ENCODE data around the gene ZDHHC14.

ZDHHC14 gene

DNA sequence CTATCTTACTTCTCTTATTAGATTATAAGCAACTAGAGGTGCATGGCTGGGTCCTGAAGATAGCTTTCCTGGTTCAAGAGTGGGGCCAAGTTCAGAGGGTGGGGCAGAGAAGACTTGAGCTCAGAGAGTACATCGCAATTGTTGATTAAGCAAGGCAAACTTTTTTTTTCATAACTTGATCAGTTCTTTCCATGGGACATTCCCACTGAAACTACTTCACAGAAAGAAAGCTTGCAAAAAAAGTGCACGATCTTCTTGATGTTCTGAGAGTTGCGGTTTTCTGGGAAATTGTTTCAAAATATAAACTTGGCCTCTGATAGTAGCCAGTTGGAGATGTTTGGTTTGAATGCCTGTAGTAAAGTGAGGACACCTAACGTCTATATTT is 100.9 kb downstream of the ZDHHC14 start:
- Histone ChIP-seq H3K4me3 (ENCODE audit: low read depth, low read length) (no peak overlapping the region), H3K36me3 (ENCODE audit: control insufficient read depth, insufficient read depth, low read length) (no peaks in the 10 kb centered on the region), H3K27ac (ENCODE audit: low read depth, low read length) (no peak overlapping the region)

GRCh38 chr6:157483770-157484169 is 102.8 kb downstream of the ZDHHC14 start:
- Histone ChIP-seq H3K9ac (ENCODE audit: low read depth, low read length) (no peak overlapping the region), H3K4me3 (ENCODE audit: low read depth, low read length) (no peak overlapping the region), H3K36me3 (ENCODE audit: control insufficient read depth, insufficient read depth, low read length) (no peaks in the 10 kb centered on the region), H3K27ac (ENCODE audit: low read depth, low read length) (no peak overlapping the region), H3K27me3 (ENCODE audit: control insufficient read depth, insufficient read depth, low read length) (no peaks in the 10 kb centered on the region), H3K4me1 (ENCODE audit: control insufficient read depth, insufficient read depth, low read length) (peaks cover 6% of the 10 kb centered on the region; the same call in 1 of the 2 replicates), H3K9me3 (ENCODE audit: control insufficient read depth, insufficient read depth, low read length) (no peaks in the 10 kb centered on the region)

More for the DNA sequence above, 100.9 kb downstream of the ZDHHC14 start:
- H3K9me3 ChIP-seq (ENCODE audit: control insufficient read depth, insufficient read depth, low read length) = no peaks in the 10 kb centered on the region
- no peak overlapping the region for H3K9ac ChIP-seq (ENCODE audit: low read depth, low read length)
- H3K4me1 ChIP-seq (ENCODE audit: control insufficient read depth, insufficient read depth, low read length) = no peaks in the 10 kb centered on the region
- no peaks in the 10 kb centered on the region for H3K27me3 ChIP-seq (ENCODE audit: control insufficient read depth, insufficient read depth, low read length)

- H3K4me1 ChIP-seq (ENCODE audit: control insufficient read depth, insufficient read depth, low read length) = peaks cover 10% of the 10 kb centered on the region; the same call in 1 of the 2 replicates
- H3K9ac ChIP-seq (ENCODE audit: low read depth, low read length) = no peak overlapping the region
- H3K4me3 ChIP-seq (ENCODE audit: low read depth, low read length) = no peak overlapping the region
- H3K36me3 ChIP-seq (ENCODE audit: control insufficient read depth, insufficient read depth, low read length) = no peaks in the 10 kb centered on the region
- H3K27ac ChIP-seq (ENCODE audit: low read depth, low read length) = no peak overlapping the region
- no peaks in the 10 kb centered on the region for H3K27me3 ChIP-seq (ENCODE audit: control insufficient read depth, insufficient read depth, low read length)
- H3K9me3 ChIP-seq (ENCODE audit: control insufficient read depth, insufficient read depth, low read length) = no peaks in the 10 kb centered on the region
Observed at GRCh38 chr6:157484181-157484580, 103.2 kb downstream of the ZDHHC14 start.

DNA sequence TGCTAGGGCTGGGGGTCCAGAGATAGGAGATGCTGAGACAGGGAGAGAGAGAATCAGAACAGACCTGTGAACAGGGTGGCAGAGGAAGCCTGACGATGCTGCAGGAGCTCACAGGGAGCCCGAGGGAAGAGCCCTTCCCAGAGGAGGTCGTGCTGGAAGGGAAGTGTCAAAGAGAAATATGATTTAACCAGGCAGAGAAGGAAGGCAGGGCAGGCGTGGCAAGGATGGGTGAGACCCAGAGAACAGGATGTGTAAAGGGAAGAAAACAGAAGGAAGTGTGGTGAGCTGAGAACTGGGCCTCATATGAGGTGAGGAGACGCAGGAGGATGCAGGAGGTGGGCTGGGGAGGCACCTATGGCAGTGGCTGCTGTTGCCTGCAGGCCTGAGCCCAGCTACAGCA is 105.6 kb downstream of the ZDHHC14 start:
- Histone ChIP-seq H3K9ac (ENCODE audit: low read depth, low read length) (no peak overlapping the region), H3K27me3 (ENCODE audit: control insufficient read depth, insufficient read depth, low read length) (no peaks in the 10 kb centered on the region), H3K4me3 (ENCODE audit: low read depth, low read length) (no peak overlapping the region), H3K27ac (ENCODE audit: low read depth, low read length) (no peak overlapping the region), H3K9me3 (ENCODE audit: control insufficient read depth, insufficient read depth, low read length) (no peaks in the 10 kb centered on the region), H3K4me1 (ENCODE audit: control insufficient read depth, insufficient read depth, low read length) (peaks cover 10% of the 10 kb centered on the region; the same call in 1 of the 2 replicates), H3K36me3 (ENCODE audit: control insufficient read depth, insufficient read depth, low read length) (no peaks in the 10 kb centered on the region)

- Histone ChIP-seq H3K36me3 (ENCODE audit: control insufficient read depth, insufficient read depth, low read length) (no peaks in the 10 kb centered on the region), H3K27me3 (ENCODE audit: control insufficient read depth, insufficient read depth, low read length) (no peaks in the 10 kb centered on the region), H3K27ac (ENCODE audit: low read depth, low read length) (no peak overlapping the region), H3K4me3 (ENCODE audit: low read depth, low read length) (no peak overlapping the region), H3K9me3 (ENCODE audit: control insufficient read depth, insufficient read depth, low read length) (no peaks in the 10 kb centered on the region), H3K9ac (ENCODE audit: low read depth, low read length) (no peak overlapping the region), H3K4me1 (ENCODE audit: control insufficient read depth, insufficient read depth, low read length) (peaks cover 10% of the 10 kb centered on the region; the same call in 1 of the 2 replicates)
Observed at GRCh38 chr6:157487110-157487773, 106.3 kb downstream of the ZDHHC14 start.

- Histone ChIP-seq H3K27ac (ENCODE audit: low read depth, low read length) (no peak overlapping the region), H3K36me3 (ENCODE audit: control insufficient read depth, insufficient read depth, low read length) (no peaks in the 10 kb centered on the region), H3K4me1 (ENCODE audit: control insufficient read depth, insufficient read depth, low read length) (peaks cover 10% of the 10 kb centered on the region; the same call in 1 of the 2 replicates), H3K27me3 (ENCODE audit: control insufficient read depth, insufficient read depth, low read length) (no peaks in the 10 kb centered on the region), H3K9ac (ENCODE audit: low read depth, low read length) (no peak overlapping the region), H3K9me3 (ENCODE audit: control insufficient read depth, insufficient read depth, low read length) (no peaks in the 10 kb centered on the region), H3K4me3 (ENCODE audit: low read depth, low read length) (no peak overlapping the region)
Observed at GRCh38 chr6:157488058-157488457, 107.1 kb downstream of the ZDHHC14 start.

GRCh38 chr6:157488716-157489118 is 107.7 kb downstream of the ZDHHC14 start:
- no peak overlapping the region for H3K4me3 ChIP-seq (ENCODE audit: low read depth, low read length)
- peaks cover 10% of the 10 kb centered on the region; the same call in 1 of the 2 replicates for H3K4me1 ChIP-seq (ENCODE audit: control insufficient read depth, insufficient read depth, low read length)
- H3K9ac ChIP-seq (ENCODE audit: low read depth, low read length) = no peak overlapping the region
- no peaks in the 10 kb centered on the region for H3K36me3 ChIP-seq (ENCODE audit: control insufficient read depth, insufficient read depth, low read length)
- no peaks in the 10 kb centered on the region for H3K27me3 ChIP-seq (ENCODE audit: control insufficient read depth, insufficient read depth, low read length)
- H3K27ac ChIP-seq (ENCODE audit: low read depth, low read length) = no peak overlapping the region
- no peaks in the 10 kb centered on the region for H3K9me3 ChIP-seq (ENCODE audit: control insufficient read depth, insufficient read depth, low read length)

GRCh38 chr6:157490611-157491269 is 109.8 kb downstream of the ZDHHC14 start:
- no peak overlapping the region for H3K4me3 ChIP-seq (ENCODE audit: low read depth, low read length)
- no peaks in the 10 kb centered on the region for H3K27me3 ChIP-seq (ENCODE audit: control insufficient read depth, insufficient read depth, low read length)
- H3K36me3 ChIP-seq (ENCODE audit: control insufficient read depth, insufficient read depth, low read length) = no peaks in the 10 kb centered on the region
- no peaks in the 10 kb centered on the region for H3K9me3 ChIP-seq (ENCODE audit: control insufficient read depth, insufficient read depth, low read length)
- H3K9ac ChIP-seq (ENCODE audit: low read depth, low read length) = no peak overlapping the region
- peaks cover 10% of the 10 kb centered on the region; the same call in 1 of the 2 replicates for H3K4me1 ChIP-seq (ENCODE audit: control insufficient read depth, insufficient read depth, low read length)
- H3K27ac ChIP-seq (ENCODE audit: low read depth, low read length) = no peak overlapping the region

DNA sequence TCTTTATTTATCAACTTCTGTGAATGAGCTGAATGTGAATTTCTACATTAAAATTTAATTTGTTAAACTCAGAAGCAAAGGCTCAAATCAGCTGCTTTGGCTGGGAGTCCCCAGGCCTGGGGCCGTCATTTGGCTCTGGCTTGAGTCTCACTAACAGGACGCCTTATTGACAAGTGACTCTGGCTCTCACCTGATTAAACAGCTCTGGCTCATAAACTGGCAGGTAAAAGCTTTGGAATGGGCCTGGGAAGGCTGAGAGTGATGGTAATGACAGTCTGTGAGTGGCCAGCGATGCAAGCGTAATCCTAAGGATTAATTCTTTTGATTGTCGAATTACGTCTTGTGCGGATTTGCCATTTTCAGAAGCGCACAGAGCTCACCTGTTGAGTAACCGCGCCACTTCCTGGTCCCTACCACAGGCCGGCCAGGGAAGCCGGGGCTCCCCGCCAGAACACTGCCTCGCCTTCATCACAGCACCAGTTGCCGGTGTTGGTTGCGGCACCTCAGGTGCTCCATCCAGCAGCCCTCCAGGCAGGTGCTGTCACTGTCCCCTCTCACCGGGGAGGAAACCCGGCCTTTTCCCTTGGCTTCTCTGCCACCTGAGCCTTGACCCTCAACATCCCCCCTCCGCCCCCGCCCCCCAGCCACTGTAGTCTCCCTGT is 110.7 kb downstream of the ZDHHC14 start:
- H3K36me3 ChIP-seq (ENCODE audit: control insufficient read depth, insufficient read depth, low read length) = no peaks in the 10 kb centered on the region
- H3K4me1 ChIP-seq (ENCODE audit: control insufficient read depth, insufficient read depth, low read length) = peaks cover 10% of the 10 kb centered on the region; the same call in 1 of the 2 replicates
- H3K9ac ChIP-seq (ENCODE audit: low read depth, low read length) = no peak overlapping the region

DNA sequence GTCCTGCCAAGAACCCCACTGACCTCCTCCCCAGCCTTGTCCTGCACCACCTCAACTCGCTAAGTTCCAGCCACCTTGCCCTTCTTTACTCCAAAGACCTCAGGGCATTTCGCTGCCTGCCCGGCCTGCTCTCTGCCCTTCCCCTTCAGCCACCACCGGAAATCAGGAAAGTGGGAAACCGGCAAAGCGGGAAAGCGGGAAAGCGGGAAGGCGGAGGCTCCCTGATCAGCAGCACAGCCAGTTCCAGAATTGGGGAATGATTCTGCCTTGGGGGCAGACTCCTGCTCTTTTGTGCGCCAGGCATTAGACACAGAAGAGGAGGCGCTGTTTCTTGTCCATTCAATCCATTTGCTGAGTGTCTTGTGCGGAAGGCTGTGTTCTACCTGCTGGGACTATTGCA is 111.3 kb downstream of the ZDHHC14 start:
- Histone ChIP-seq H3K9me3 (ENCODE audit: control insufficient read depth, insufficient read depth, low read length) (no peaks in the 10 kb centered on the region), H3K4me1 (ENCODE audit: control insufficient read depth, insufficient read depth, low read length) (peaks cover 10% of the 10 kb centered on the region; the same call in 1 of the 2 replicates), H3K27me3 (ENCODE audit: control insufficient read depth, insufficient read depth, low read length) (no peaks in the 10 kb centered on the region), H3K4me3 (ENCODE audit: low read depth, low read length) (no peak overlapping the region), H3K9ac (ENCODE audit: low read depth, low read length) (no peak overlapping the region), H3K36me3 (ENCODE audit: control insufficient read depth, insufficient read depth, low read length) (no peaks in the 10 kb centered on the region), H3K27ac (ENCODE audit: low read depth, low read length) (no peak overlapping the region)

More for the DNA sequence above, 110.7 kb downstream of the ZDHHC14 start:
- Histone ChIP-seq H3K4me3 (ENCODE audit: low read depth, low read length) (no peak overlapping the region), H3K9me3 (ENCODE audit: control insufficient read depth, insufficient read depth, low read length) (no peaks in the 10 kb centered on the region), H3K27me3 (ENCODE audit: control insufficient read depth, insufficient read depth, low read length) (no peaks in the 10 kb centered on the region), H3K27ac (ENCODE audit: low read depth, low read length) (no peak overlapping the region)

- Histone ChIP-seq H3K4me1 (ENCODE audit: control insufficient read depth, insufficient read depth, low read length) (peaks cover 10% of the 10 kb centered on the region; the same call in 1 of the 2 replicates), H3K27ac (ENCODE audit: low read depth, low read length) (no peak overlapping the region)
Observed at GRCh38 chr6:157492741-157493140, 111.8 kb downstream of the ZDHHC14 start.

More at GRCh38 chr6:157492741-157493140, 111.8 kb downstream of the ZDHHC14 start:
- Histone ChIP-seq H3K27me3 (ENCODE audit: control insufficient read depth, insufficient read depth, low read length) (no peaks in the 10 kb centered on the region), H3K9ac (ENCODE audit: low read depth, low read length) (no peak overlapping the region), H3K36me3 (ENCODE audit: control insufficient read depth, insufficient read depth, low read length) (no peaks in the 10 kb centered on the region), H3K4me3 (ENCODE audit: low read depth, low read length) (no peak overlapping the region), H3K9me3 (ENCODE audit: control insufficient read depth, insufficient read depth, low read length) (no peaks in the 10 kb centered on the region)

Data from HUES48 (cell line).